Measurements from ENCODE around the gene TCAF1. TPM values are rescaled to one million over a fixed set of nuclear protein-coding genes. Genes with fewer than 3 reads are reported as not detected.

The TCAF1 gene
- total RNA-seq, 2 donors from 2014 or later: 53.0 to 89.8 TPM

- TF ChIP-seq POLR2A (IDR thresholded peaks at IDR 0.05): no peak
- TF ChIP-seq POLR2AphosphoS5 (IDR thresholded peaks at IDR 0.05): peak; percentile 5
- TF ChIP-seq, protein P1, sequence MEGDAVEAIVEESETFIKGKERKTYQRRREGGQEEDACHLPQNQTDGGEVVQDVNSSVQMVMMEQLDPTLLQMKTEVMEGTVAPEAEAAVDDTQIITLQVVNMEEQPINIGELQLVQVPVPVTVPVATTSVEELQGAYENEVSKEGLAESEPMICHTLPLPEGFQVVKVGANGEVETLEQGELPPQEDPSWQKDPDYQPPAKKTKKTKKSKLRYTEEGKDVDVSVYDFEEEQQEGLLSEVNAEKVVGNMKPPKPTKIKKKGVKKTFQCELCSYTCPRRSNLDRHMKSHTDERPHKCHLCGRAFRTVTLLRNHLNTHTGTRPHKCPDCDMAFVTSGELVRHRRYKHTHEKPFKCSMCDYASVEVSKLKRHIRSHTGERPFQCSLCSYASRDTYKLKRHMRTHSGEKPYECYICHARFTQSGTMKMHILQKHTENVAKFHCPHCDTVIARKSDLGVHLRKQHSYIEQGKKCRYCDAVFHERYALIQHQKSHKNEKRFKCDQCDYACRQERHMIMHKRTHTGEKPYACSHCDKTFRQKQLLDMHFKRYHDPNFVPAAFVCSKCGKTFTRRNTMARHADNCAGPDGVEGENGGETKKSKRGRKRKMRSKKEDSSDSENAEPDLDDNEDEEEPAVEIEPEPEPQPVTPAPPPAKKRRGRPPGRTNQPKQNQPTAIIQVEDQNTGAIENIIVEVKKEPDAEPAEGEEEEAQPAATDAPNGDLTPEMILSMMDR (IDR thresholded peaks at IDR 0.05): no peak
- Histone ChIP-seq H3K4me3 (peak overlapping the region in 1 of 2 donors; percentile 61), H3K36me3 (no peaks in the 10 kb centered on the region), H3K27me3 (replicated peaks; ENCODE audit: insufficient read depth) (no peaks in the 10 kb centered on the region), H3K9me3 (no peaks in the 10 kb centered on the region), H3K4me1 (replicated peaks) (no peaks in the 10 kb centered on the region), H3K27ac (peak overlapping the region; percentile 94)
- WGBS: 65% methylated on average over 14 of the region's 14 CpGs
- DNase-seq (ENCODE audit: low spot score): no peak
- intact Hi-C loops (cut with DNase I): no loop called here
These were observed 440 bp upstream of the TCAF1 start for GRCh38 chr7:143902332-143902899.

DNA sequence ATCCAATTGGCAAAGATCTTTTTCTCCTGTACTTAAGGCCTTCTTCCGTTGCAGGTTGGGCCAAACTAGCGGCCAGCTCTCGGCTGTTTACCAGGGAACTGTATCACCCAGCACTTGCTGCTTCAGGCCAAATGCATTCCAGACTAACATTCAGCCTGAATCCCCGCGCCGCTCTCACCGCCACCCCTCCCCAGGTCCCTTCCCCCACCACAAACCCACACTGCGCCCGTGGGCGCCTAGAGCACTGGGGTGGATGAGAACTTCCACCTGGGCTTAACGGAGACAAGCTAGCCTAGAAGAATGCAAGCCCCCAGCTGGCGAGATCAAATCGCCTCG lies 676 bp downstream of the TCAF1 start:
- peak; percentile 33 for DNase-seq (ENCODE audit: low spot score)
- Histone ChIP-seq H3K27ac (peak overlapping the region; percentile 94), H3K4me3 (peak overlapping the region; percentile 61 to 63), H3K9me3 (no peaks in the 10 kb centered on the region), H3K27me3 (replicated peaks; ENCODE audit: insufficient read depth) (no peaks in the 10 kb centered on the region), H3K4me1 (replicated peaks) (no peaks in the 10 kb centered on the region), H3K36me3 (no peaks in the 10 kb centered on the region)
- intact Hi-C loops (cut with DNase I): no loop called here
- 0% methylated on average over 14 of the region's 14 CpGs for WGBS
- TF ChIP-seq, protein P1 (IDR thresholded peaks at IDR 0.05): no peak
- TF ChIP-seq POLR2AphosphoS5 (IDR thresholded peaks at IDR 0.05): no peak
- no peak for TF ChIP-seq POLR2A (IDR thresholded peaks at IDR 0.05)

DNA sequence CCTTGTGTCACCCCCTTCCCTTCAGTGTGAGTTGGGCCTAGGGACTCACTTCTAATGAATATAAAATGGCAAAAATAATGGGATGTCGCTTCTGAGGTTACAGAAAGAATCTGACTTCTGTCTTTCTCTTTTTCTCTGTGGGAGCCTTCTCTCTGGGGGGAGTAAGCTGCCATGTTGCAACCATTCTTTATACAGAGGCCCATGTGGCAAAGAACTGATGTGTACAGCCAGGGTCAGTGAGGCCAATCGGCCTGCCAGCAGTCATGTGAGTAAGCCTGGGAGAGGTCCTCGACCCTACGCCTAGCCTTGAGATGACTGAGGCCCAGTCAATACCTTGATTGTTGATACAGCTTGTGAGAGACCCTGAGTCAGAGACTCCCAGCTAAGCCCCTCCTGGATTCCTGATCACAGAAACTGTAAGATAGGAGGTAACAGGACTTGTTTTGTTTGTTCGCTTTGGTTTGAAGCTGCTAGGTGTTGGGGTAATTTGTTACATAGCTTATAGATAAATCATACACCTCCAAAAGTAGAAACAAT lies 1.7 kb downstream of the TCAF1 start:
- 59% methylated on average over 5 of the region's 5 CpGs for WGBS
- TF ChIP-seq POLR2A (IDR thresholded peaks at IDR 0.05): no peak
- TF ChIP-seq, protein P1 (IDR thresholded peaks at IDR 0.05): no peak
- no peak for TF ChIP-seq POLR2AphosphoS5 (IDR thresholded peaks at IDR 0.05)
- H3K4me3 ChIP-seq: peak overlapping the region; percentile 61 to 63

DNA sequence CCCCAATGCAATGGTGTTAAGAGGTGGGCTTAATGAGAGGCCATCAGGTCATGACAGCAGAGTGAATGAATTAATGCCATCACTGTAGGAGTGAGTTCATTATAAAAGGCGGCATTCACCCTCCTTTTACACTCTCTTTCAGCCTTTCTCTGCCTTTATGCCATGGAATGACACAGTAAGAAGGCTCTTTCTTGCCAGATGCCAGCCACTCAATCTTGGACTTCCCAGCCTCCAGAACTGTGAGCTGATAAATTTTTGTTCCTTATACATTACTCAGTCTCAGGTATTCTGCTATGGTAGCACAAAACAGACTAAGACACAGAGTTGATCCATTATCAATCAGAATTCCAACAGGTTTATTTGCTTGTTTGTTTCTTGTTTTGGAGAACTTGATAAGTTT lies 3.2 kb downstream of the TCAF1 start:
- Histone ChIP-seq H3K4me3 (no peak overlapping the region), H3K27ac (no peak overlapping the region), H3K36me3 (no peaks in the 10 kb centered on the region), H3K4me1 (replicated peaks) (no peaks in the 10 kb centered on the region), H3K9me3 (no peaks in the 10 kb centered on the region), H3K27me3 (replicated peaks; ENCODE audit: insufficient read depth) (no peaks in the 10 kb centered on the region)
- no peak for DNase-seq (ENCODE audit: low spot score)
- intact Hi-C loops (cut with DNase I): no loop called here
- TF ChIP-seq, protein P1 (IDR thresholded peaks at IDR 0.05): no peak
- TF ChIP-seq POLR2A (IDR thresholded peaks at IDR 0.05) (no peak), POLR2AphosphoS5 (IDR thresholded peaks at IDR 0.05) (no peak)
- 100% methylated on average over 1 of the region's 1 CpG for WGBS

More for the DNA sequence above, 1.7 kb downstream of the TCAF1 start:
- Histone ChIP-seq H3K4me1 (replicated peaks) (no peaks in the 10 kb centered on the region), H3K27ac (peak overlapping the region; percentile 53 to 94), H3K27me3 (replicated peaks; ENCODE audit: insufficient read depth) (no peaks in the 10 kb centered on the region), H3K36me3 (no peaks in the 10 kb centered on the region), H3K9me3 (no peaks in the 10 kb centered on the region)
- no peak for DNase-seq (ENCODE audit: low spot score)
- intact Hi-C loops (cut with DNase I): no loop called here

GRCh38 chr7:143896667-143897066 lies 5.3 kb downstream of the TCAF1 start:
- Histone ChIP-seq H3K4me3 (no peak overlapping the region), H3K27ac (no peak overlapping the region), H3K27me3 (replicated peaks; ENCODE audit: insufficient read depth) (no peaks in the 10 kb centered on the region), H3K36me3 (no peaks in the 10 kb centered on the region), H3K4me1 (replicated peaks) (no peaks in the 10 kb centered on the region), H3K9me3 (no peaks in the 10 kb centered on the region)
- no peak for DNase-seq (ENCODE audit: low spot score)
- TF ChIP-seq, protein P1 (IDR thresholded peaks at IDR 0.05): no peak
- TF ChIP-seq POLR2AphosphoS5 (IDR thresholded peaks at IDR 0.05) (no peak), POLR2A (IDR thresholded peaks at IDR 0.05) (no peak)
- intact Hi-C loops (cut with DNase I): no loop called here
